ENCODE results near the gene PDE10A.

Gene PDE10A

DNA sequence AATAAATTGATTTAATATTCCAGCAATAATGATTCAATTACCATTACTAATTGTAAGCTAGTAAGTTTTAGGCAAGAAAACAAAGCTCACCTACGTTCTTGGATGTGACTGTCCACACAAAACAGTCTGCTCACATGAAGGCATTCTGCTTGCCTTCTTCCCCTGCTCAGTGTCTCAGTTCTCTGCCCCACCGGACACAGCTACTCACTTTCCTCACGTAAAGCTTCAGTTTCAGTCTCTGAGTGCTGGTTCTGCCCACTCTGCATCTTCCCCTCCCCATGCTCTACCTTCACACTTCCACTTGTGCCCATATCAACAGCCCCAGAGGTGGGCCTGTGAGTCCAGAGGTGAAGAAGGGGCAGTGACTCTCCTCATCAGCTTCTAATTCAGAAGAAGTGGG lies 279.7 kb downstream of the PDE10A start:
- Histone ChIP-seq H3K4me3 (ENCODE audit: severe bottlenecking) (no peak overlapping the region), H3K4me1 (ENCODE audit: insufficient read depth, poor library complexity, severe bottlenecking) (no peaks in the 10 kb centered on the region), H3K27ac (ENCODE audit: poor library complexity, severe bottlenecking) (no peak overlapping the region), H3K36me3 (ENCODE audit: low read depth) (no peaks in the 10 kb centered on the region), H3K27me3 (ENCODE audit: insufficient read depth, poor library complexity, severe bottlenecking) (no peaks in the 10 kb centered on the region), H3K9me3 (ENCODE audit: severe bottlenecking) (no peaks in the 10 kb centered on the region)
- TF ChIP-seq, protein P1, sequence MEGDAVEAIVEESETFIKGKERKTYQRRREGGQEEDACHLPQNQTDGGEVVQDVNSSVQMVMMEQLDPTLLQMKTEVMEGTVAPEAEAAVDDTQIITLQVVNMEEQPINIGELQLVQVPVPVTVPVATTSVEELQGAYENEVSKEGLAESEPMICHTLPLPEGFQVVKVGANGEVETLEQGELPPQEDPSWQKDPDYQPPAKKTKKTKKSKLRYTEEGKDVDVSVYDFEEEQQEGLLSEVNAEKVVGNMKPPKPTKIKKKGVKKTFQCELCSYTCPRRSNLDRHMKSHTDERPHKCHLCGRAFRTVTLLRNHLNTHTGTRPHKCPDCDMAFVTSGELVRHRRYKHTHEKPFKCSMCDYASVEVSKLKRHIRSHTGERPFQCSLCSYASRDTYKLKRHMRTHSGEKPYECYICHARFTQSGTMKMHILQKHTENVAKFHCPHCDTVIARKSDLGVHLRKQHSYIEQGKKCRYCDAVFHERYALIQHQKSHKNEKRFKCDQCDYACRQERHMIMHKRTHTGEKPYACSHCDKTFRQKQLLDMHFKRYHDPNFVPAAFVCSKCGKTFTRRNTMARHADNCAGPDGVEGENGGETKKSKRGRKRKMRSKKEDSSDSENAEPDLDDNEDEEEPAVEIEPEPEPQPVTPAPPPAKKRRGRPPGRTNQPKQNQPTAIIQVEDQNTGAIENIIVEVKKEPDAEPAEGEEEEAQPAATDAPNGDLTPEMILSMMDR (IDR thresholded peaks at IDR 0.05; ENCODE audit: poor library complexity, severe bottlenecking), result no peak
- DNase-seq (ENCODE audit: low spot score) (no peak), ATAC-seq (ENCODE audit: low read depth) (no peak)

DNA sequence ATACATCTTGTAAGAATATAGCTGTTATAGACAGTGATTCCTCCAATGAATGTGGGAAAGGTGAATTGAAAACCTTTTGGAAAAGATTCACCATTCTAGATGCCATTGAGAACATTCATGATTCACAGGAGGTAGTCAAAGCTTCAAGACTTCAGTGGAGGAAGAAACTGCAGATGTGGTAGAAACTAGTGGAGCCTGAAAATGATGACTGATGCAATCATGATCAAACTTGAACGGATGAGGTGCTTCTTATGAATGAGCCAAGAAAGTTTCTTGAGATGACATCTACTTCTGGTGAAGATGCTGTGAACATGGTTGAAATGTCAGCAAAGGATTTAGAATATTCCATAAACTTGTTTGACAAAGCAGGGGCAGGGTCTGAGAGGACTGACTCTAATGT lies 286.9 kb downstream of the PDE10A start:
- ATAC-seq (ENCODE audit: low read depth) (no peak), DNase-seq (ENCODE audit: low spot score) (no peak)
- H3K27me3 ChIP-seq (ENCODE audit: insufficient read depth, poor library complexity, severe bottlenecking), result no peaks in the 10 kb centered on the region
- H3K4me1 ChIP-seq (ENCODE audit: insufficient read depth, poor library complexity, severe bottlenecking), result no peaks in the 10 kb centered on the region
- TF ChIP-seq, protein P1 (IDR thresholded peaks at IDR 0.05; ENCODE audit: poor library complexity, severe bottlenecking), result no peak
- H3K4me3 ChIP-seq (ENCODE audit: severe bottlenecking), result no peak overlapping the region
- H3K9me3 ChIP-seq (ENCODE audit: severe bottlenecking), result no peaks in the 10 kb centered on the region
- no peaks in the 10 kb centered on the region for H3K36me3 ChIP-seq (ENCODE audit: low read depth)
- H3K27ac ChIP-seq (ENCODE audit: poor library complexity, severe bottlenecking), result no peak overlapping the region

- Histone ChIP-seq H3K27me3 (ENCODE audit: insufficient read depth, poor library complexity, severe bottlenecking) (no peaks in the 10 kb centered on the region), H3K36me3 (ENCODE audit: low read depth) (no peaks in the 10 kb centered on the region), H3K27ac (ENCODE audit: poor library complexity, severe bottlenecking) (no peak overlapping the region), H3K4me1 (ENCODE audit: insufficient read depth, poor library complexity, severe bottlenecking) (no peaks in the 10 kb centered on the region), H3K9me3 (ENCODE audit: severe bottlenecking) (no peaks in the 10 kb centered on the region), H3K4me3 (ENCODE audit: severe bottlenecking) (no peak overlapping the region)
- TF ChIP-seq, protein P1 (IDR thresholded peaks at IDR 0.05; ENCODE audit: poor library complexity, severe bottlenecking), result no peak
- DNase-seq (ENCODE audit: low spot score), result no peak
- ATAC-seq (ENCODE audit: low read depth), result no peak
These were observed 297.7 kb downstream of the PDE10A start for GRCh38 chr6:165365371-165365770.

DNA sequence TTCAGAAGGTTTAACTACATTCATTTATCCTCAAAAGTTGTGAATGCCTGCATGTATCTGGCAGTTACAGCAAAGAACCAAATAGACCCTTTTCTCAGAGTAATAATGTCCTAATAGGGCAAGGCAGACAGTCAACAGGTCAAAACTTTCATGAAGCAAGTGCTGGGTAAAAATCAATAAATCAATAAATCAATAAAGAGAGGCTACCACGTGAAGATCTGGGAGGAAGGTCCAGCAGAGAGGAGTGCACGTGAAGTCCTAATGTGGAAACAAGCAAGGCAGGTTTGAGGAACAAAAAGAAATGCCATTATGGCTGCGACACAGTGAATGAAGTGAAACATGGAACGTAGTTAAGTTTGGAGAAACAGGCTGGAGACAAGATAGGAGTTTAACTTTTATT lies 317.3 kb downstream of the PDE10A start:
- TF ChIP-seq, protein P1 (IDR thresholded peaks at IDR 0.05; ENCODE audit: poor library complexity, severe bottlenecking), result no peak
- DNase-seq (ENCODE audit: low spot score) (no peak), ATAC-seq (ENCODE audit: low read depth) (no peak)
- no peak overlapping the region for H3K27ac ChIP-seq (ENCODE audit: poor library complexity, severe bottlenecking)
- no peaks in the 10 kb centered on the region for H3K9me3 ChIP-seq (ENCODE audit: severe bottlenecking)
- no peak overlapping the region for H3K4me3 ChIP-seq (ENCODE audit: severe bottlenecking)
- H3K36me3 ChIP-seq (ENCODE audit: low read depth), result no peaks in the 10 kb centered on the region
- H3K27me3 ChIP-seq (ENCODE audit: insufficient read depth, poor library complexity, severe bottlenecking), result no peaks in the 10 kb centered on the region
- H3K4me1 ChIP-seq (ENCODE audit: insufficient read depth, poor library complexity, severe bottlenecking), result no peaks in the 10 kb centered on the region

- ATAC-seq (ENCODE audit: low read depth), result no peak
- DNase-seq (ENCODE audit: low spot score), result no peak
- H3K4me3 ChIP-seq (ENCODE audit: severe bottlenecking), result no peak overlapping the region
- TF ChIP-seq, protein P1 (IDR thresholded peaks at IDR 0.05; ENCODE audit: poor library complexity, severe bottlenecking), result no peak
- peaks cover 5% of the 10 kb centered on the region for H3K27me3 ChIP-seq (ENCODE audit: insufficient read depth, poor library complexity, severe bottlenecking)
- H3K27ac ChIP-seq (ENCODE audit: poor library complexity, severe bottlenecking), result no peak overlapping the region
- no peaks in the 10 kb centered on the region for H3K9me3 ChIP-seq (ENCODE audit: severe bottlenecking)
- H3K36me3 ChIP-seq (ENCODE audit: low read depth), result no peaks in the 10 kb centered on the region
- no peaks in the 10 kb centered on the region for H3K4me1 ChIP-seq (ENCODE audit: insufficient read depth, poor library complexity, severe bottlenecking)
These were observed 322.5 kb downstream of the PDE10A start for GRCh38 chr6:165340532-165340931.
